WTC11 (cell line): ENCODE measurements around the gene TRIM29. TPM values are rescaled to one million over a fixed set of nuclear protein-coding genes. Genes with fewer than 3 reads are reported as not detected.

Experiments
- ATAC-seq: fragments of 200-7000 bp; cut with Tn5 transposase; 2 replicates; pipeline ENCODE4 v1.10.0; 2021; ENCODE audit warnings: mild to moderate bottlenecking, moderate library complexity
- CTCF ChIA-PET: fragments of 300-600 bp; sonication (Branson Sonifier 250); formaldehyde crosslinking; loops from one replicate; lab custom pipeline; 2021; ENCODE audit warnings: antibody characterized with exemption; lab: Charles Lee
- POLR2A ChIA-PET: fragments of 350-600 bp; sonication (Branson Sonifier 250); formaldehyde crosslinking; loops from one replicate; lab custom pipeline; 2021; ENCODE audit warnings: antibody characterized with exemption; lab: Charles Lee
- DNase-seq: peaks from one replicate; pipeline ENCODE4 v3.0.0; 2021; ENCODE audit warnings: low spot score
- H3K27ac Mint-ChIP-seq: 2 replicates; pipeline ENCODE4 v1.8.0; 2021; ENCODE audit warnings: mixed read lengths
- H3K27me3 Mint-ChIP-seq: 2 replicates; pipeline ENCODE4 v1.8.0; 2021; ENCODE audit warnings: low read depth, mild to moderate bottlenecking, moderate library complexity, mixed read lengths
- H3K36me3 Mint-ChIP-seq: 2 replicates; pipeline ENCODE4 v1.8.0; 2021; ENCODE audit warnings: mixed read lengths
- H3K4me1 Mint-ChIP-seq: 2 replicates; pipeline ENCODE4 v1.8.0; 2022; ENCODE audit warnings: mixed read lengths
- H3K4me3 Mint-ChIP-seq: 2 replicates; pipeline ENCODE4 v1.8.0; 2021; ENCODE audit warnings: mild to moderate bottlenecking, moderate library complexity, mixed read lengths
- H3K9me3 Mint-ChIP-seq: 2 replicates; pipeline ENCODE4 v1.8.0; 2021; ENCODE audit warnings: mixed read lengths
- FOXP1 ChIP-seq: sonication (generic); formaldehyde crosslinking; IDR thresholded peaks from 2 replicates; pipeline ENCODE4 v1.8.0; 2022; ENCODE audit warnings: missing genetic modification reagents, mild to moderate bottlenecking, moderate library complexity, borderline replicate concordance
- NR3C1 ChIP-seq: sonication (generic); formaldehyde crosslinking; conservative IDR thresholded peaks from 2 replicates; pipeline ENCODE4 v1.8.1; 2023; ENCODE audit warnings: low read depth, mild to moderate bottlenecking, missing genetic modification reagents
- RORB ChIP-seq: fragments of 250-450 bp; sonication (Bioruptor Pico); IDR thresholded peaks from 2 replicates; pipeline ENCODE4 v1.9.0; 2021; ENCODE audit warnings: mild to moderate bottlenecking
- SMAD3 ChIP-seq: sonication (generic); formaldehyde crosslinking; IDR thresholded peaks from 2 replicates; pipeline ENCODE4 v1.8.0; 2022; ENCODE audit warnings: missing genetic modification reagents, mild to moderate bottlenecking, borderline replicate concordance
- ZNF219 ChIP-seq: sonication (generic); formaldehyde crosslinking; IDR thresholded peaks from 2 replicates; pipeline ENCODE4 v1.8.0; 2023; ENCODE audit warnings: missing genetic modification reagents, mild to moderate bottlenecking, borderline replicate concordance
- ZNF423 ChIP-seq: fragments of 250-450 bp; sonication (Bioruptor Pico); IDR thresholded peaks from 2 replicates; pipeline ENCODE4 v2.1.2; 2022; ENCODE audit warnings: mild to moderate bottlenecking, moderate library complexity
- total RNA-seq: library from RNA; stranded (reverse); gene quantifications from 3 replicates; pipeline ENCODE4 v1.2.3, GENCODE V29; 2021
- TF ChIP-seq, protein P1 (sequence below): sonication (generic); formaldehyde crosslinking; IDR thresholded peaks from 2 replicates; pipeline ENCODE4 v1.8.1; 2023; ENCODE audit warnings: mild to moderate bottlenecking, missing genetic modification reagents
- TF ChIP-seq, protein P2 (sequence below): sonication (generic); formaldehyde crosslinking; IDR thresholded peaks from 2 replicates; pipeline ENCODE4 v1.8.1; 2023; ENCODE audit warnings: mild to moderate bottlenecking, missing genetic modification reagents
- TF ChIP-seq, protein P3 (sequence below): sonication (generic); formaldehyde crosslinking; IDR thresholded peaks from 2 replicates; pipeline ENCODE4 v1.8.0; 2022; ENCODE audit warnings: mild to moderate bottlenecking, missing genetic modification reagents
- TF ChIP-seq, protein P4 (sequence below): sonication (generic); formaldehyde crosslinking; IDR thresholded peaks from 2 replicates; pipeline ENCODE4 v1.8.1; 2022; ENCODE audit warnings: low read depth, missing genetic modification reagents, borderline replicate concordance
- TF ChIP-seq, protein P5 (sequence below): sonication (generic); formaldehyde crosslinking; IDR thresholded peaks from 2 replicates; pipeline ENCODE4 v1.8.0; 2022; ENCODE audit warnings: mild to moderate bottlenecking, missing genetic modification reagents
- TF ChIP-seq, protein P6 (sequence below): sonication (generic); formaldehyde crosslinking; IDR thresholded peaks from 2 replicates; pipeline ENCODE4 v1.8.0; 2022; ENCODE audit warnings: mild to moderate bottlenecking, missing genetic modification reagents
- TF ChIP-seq, protein P7 (sequence below): fragments of 250-450 bp; sonication (Bioruptor Pico); IDR thresholded peaks from 2 replicates; pipeline ENCODE4 v1.9.0; 2021; ENCODE audit warnings: moderate library complexity, mild to moderate bottlenecking, inconsistent platforms, borderline replicate concordance
- TF ChIP-seq, protein P8 (sequence below): fragments of 250-450 bp; sonication (Bioruptor Pico); IDR thresholded peaks from 2 replicates; pipeline ENCODE4 v1.9.0; 2021; ENCODE audit warnings: mild to moderate bottlenecking, borderline replicate concordance

The TRIM29 gene
- total RNA-seq, 1 experiment from 2014 or later: 0.11 TPM

DNA sequence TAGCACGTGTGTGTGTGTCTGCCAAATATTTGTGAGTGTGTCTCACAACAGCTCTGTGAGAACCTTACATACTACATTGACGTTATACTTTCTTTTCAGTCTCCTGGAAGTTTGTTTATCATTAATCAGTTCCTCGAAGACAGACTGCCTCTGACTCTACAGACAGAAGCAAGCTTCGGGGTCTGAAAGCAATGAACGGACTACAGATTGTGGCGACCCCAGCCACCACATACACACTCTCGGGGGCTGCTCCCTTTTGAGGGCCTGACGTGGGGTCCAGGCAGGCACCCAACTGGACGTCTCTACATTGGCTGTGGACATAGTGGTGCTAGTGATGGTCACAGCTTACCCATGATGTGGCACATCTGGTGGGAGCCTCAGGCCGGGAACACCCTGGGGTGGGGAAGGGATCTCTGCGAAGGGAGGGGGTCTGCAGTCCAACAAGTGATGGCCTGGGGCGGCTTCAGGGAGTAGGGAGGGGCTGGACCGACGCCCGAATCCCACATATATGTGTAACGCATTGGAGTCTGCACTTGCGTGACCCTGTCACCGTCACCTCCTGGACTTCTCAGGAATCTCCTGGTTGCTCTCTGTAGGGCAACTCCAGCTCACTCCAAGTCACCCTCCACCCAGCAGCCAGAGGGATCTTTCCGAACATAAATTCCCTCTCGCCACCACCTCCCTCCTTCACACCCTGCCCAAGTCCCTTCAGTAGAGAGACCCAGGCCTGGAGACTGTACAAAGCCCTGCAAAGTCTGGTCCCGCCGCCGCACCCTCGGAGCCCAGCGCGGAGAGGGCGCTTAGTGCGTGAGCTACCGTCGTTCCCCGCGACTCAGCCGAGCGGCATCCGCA lies 30.4 kb upstream of the TRIM29 start:
- Mint-ChIP-seq H3K27ac (no peak overlapping the region), H3K27me3 (peaks cover 91% of the 10 kb centered on the region), H3K36me3 (no peaks in the 10 kb centered on the region), H3K9me3 (peaks cover 11% of the 10 kb centered on the region), H3K4me3 (peak overlapping the region; percentile 76), H3K4me1 (peaks cover 9% of the 10 kb centered on the region; the same call in 1 of the 2 replicates)
- no peak for ATAC-seq
- ChIA-PET POLR2A (interaction anchor here (1.0 kb wide), 1 partner anchor 68 kb away, joined by 3 read pairs; no protein-coding TSS in a partner anchor), CTCF (interaction anchor here (0.6 to 5.9 kb wide), 51 partner anchors 10 to 543 kb away, joined by 3 to 94 read pairs (median 4); partner anchors contain the start of genes POU2F3 and TRIM29)
- TF ChIP-seq FOXP1 (CRISPR knock-in tag) (0 out of 2 replicates have a peak, but pooled peaks have one; percentile 12), ZNF423 (CRISPR knock-in tag) (no peak)
- DNase-seq: no peak

DNA sequence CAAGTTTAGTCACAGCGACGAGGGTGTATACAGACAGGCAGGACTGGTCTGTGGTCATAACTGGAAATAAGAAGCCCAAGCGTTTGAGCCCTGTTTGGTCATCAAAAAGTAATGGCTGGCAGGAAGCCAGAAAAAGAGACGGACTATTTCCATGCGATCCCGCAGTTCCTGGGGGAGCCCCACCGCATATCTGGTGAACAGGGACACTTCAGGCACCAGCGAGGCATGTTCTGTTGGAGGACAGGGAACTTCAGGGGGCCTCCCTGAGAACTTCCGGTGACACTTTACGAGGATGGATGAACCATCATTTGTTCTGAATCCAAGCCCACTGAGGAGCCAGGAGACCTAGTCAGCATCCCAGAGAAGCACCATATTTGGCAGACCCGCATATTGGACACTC lies 29.7 kb upstream of the TRIM29 start:
- ATAC-seq (no peak), DNase-seq (no peak)
- Mint-ChIP-seq H3K27me3 (peaks cover 88% of the 10 kb centered on the region), H3K27ac (no peak overlapping the region), H3K9me3 (peaks cover 11% of the 10 kb centered on the region), H3K4me3 (peak overlapping the region; percentile 6; the same call in 1 of the 2 replicates), H3K4me1 (peaks cover 7% of the 10 kb centered on the region; the same call in 1 of the 2 replicates), H3K36me3 (no peaks in the 10 kb centered on the region)
- ChIA-PET CTCF (interaction anchor here (1.2 to 5.9 kb wide), 11 partner anchors 10 to 156 kb away, joined by 3 to 94 read pairs (median 16); no protein-coding TSS in a partner anchor), POLR2A (no interaction called here)
- TF ChIP-seq SMAD3 (CRISPR knock-in tag) (no peak), FOXP1 (CRISPR knock-in tag) (no peak), ZNF219 (no peak), RORB (CRISPR knock-in tag) (no peak)
- TF ChIP-seq, protein P1, sequence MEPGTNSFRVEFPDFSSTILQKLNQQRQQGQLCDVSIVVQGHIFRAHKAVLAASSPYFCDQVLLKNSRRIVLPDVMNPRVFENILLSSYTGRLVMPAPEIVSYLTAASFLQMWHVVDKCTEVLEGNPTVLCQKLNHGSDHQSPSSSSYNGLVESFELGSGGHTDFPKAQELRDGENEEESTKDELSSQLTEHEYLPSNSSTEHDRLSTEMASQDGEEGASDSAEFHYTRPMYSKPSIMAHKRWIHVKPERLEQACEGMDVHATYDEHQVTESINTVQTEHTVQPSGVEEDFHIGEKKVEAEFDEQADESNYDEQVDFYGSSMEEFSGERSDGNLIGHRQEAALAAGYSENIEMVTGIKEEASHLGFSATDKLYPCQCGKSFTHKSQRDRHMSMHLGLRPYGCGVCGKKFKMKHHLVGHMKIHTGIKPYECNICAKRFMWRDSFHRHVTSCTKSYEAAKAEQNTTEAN (CRISPR knock-in tag): no peak
- TF ChIP-seq, protein P2, sequence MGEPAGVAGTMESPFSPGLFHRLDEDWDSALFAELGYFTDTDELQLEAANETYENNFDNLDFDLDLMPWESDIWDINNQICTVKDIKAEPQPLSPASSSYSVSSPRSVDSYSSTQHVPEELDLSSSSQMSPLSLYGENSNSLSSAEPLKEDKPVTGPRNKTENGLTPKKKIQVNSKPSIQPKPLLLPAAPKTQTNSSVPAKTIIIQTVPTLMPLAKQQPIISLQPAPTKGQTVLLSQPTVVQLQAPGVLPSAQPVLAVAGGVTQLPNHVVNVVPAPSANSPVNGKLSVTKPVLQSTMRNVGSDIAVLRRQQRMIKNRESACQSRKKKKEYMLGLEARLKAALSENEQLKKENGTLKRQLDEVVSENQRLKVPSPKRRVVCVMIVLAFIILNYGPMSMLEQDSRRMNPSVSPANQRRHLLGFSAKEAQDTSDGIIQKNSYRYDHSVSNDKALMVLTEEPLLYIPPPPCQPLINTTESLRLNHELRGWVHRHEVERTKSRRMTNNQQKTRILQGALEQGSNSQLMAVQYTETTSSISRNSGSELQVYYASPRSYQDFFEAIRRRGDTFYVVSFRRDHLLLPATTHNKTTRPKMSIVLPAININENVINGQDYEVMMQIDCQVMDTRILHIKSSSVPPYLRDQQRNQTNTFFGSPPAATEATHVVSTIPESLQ (CRISPR knock-in tag): no peak
- TF ChIP-seq, protein P3, sequence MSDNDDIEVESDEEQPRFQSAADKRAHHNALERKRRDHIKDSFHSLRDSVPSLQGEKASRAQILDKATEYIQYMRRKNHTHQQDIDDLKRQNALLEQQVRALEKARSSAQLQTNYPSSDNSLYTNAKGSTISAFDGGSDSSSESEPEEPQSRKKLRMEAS (CRISPR knock-in tag): no peak
- TF ChIP-seq, protein P4, sequence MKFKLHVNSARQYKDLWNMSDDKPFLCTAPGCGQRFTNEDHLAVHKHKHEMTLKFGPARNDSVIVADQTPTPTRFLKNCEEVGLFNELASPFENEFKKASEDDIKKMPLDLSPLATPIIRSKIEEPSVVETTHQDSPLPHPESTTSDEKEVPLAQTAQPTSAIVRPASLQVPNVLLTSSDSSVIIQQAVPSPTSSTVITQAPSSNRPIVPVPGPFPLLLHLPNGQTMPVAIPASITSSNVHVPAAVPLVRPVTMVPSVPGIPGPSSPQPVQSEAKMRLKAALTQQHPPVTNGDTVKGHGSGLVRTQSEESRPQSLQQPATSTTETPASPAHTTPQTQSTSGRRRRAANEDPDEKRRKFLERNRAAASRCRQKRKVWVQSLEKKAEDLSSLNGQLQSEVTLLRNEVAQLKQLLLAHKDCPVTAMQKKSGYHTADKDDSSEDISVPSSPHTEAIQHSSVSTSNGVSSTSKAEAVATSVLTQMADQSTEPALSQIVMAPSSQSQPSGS: no peak
- TF ChIP-seq, protein P5, sequence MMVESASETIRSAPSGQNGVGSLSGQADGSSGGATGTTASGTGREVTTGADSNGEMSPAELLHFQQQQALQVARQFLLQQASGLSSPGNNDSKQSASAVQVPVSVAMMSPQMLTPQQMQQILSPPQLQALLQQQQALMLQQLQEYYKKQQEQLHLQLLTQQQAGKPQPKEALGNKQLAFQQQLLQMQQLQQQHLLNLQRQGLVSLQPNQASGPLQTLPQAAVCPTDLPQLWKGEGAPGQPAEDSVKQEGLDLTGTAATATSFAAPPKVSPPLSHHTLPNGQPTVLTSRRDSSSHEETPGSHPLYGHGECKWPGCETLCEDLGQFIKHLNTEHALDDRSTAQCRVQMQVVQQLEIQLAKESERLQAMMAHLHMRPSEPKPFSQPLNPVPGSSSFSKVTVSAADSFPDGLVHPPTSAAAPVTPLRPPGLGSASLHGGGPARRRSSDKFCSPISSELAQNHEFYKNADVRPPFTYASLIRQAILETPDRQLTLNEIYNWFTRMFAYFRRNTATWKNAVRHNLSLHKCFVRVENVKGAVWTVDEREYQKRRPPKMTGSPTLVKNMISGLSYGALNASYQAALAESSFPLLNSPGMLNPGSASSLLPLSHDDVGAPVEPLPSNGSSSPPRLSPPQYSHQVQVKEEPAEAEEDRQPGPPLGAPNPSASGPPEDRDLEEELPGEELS (CRISPR knock-in tag): no peak

DNA sequence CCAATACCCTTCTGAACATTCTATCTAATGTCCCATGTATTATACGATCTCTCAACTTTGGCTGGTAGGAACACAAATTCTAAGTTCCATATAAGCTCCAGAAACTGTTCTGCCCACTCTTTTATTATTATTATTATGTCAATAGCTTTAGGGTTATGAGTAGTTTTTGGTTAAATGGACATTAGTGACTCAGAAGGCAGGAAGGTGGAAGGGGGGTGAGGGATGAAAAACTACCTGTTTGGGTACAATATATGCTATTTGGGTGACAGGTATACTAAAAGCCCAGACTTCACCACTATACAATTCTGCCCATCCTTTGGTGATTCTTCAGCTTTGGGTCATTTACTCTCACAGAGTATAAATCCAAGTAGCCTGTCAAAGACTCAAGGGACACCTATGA lies 22.5 kb upstream of the TRIM29 start:
- Mint-ChIP-seq H3K9me3 (peaks cover 15% of the 10 kb centered on the region), H3K4me1 (no peaks in the 10 kb centered on the region), H3K27ac (no peak overlapping the region), H3K36me3 (no peaks in the 10 kb centered on the region), H3K4me3 (no peak overlapping the region), H3K27me3 (peaks cover 21% of the 10 kb centered on the region)
- no peak for DNase-seq
- no peak for ATAC-seq
- ChIA-PET POLR2A (no interaction called here), CTCF (interaction anchor here (1.0 kb wide), 1 partner anchor 142 kb away, joined by 3 read pairs; no protein-coding TSS in a partner anchor)
- TF ChIP-seq, protein P6, sequence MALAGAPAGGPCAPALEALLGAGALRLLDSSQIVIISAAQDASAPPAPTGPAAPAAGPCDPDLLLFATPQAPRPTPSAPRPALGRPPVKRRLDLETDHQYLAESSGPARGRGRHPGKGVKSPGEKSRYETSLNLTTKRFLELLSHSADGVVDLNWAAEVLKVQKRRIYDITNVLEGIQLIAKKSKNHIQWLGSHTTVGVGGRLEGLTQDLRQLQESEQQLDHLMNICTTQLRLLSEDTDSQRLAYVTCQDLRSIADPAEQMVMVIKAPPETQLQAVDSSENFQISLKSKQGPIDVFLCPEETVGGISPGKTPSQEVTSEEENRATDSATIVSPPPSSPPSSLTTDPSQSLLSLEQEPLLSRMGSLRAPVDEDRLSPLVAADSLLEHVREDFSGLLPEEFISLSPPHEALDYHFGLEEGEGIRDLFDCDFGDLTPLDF (CRISPR knock-in tag): no peak
- no peak for TF ChIP-seq NR3C1
- TF ChIP-seq, protein P7, sequence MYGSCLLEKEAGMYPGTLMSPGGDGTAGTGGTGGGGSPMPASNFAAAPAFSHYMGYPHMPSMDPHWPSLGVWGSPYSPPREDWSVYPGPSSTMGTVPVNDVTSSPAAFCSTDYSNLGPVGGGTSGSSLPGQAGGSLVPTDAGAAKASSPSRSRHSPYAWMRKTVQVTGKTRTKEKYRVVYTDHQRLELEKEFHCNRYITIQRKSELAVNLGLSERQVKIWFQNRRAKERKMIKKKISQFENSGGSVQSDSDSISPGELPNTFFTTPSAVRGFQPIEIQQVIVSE: no peak
- TF ChIP-seq, protein P8, sequence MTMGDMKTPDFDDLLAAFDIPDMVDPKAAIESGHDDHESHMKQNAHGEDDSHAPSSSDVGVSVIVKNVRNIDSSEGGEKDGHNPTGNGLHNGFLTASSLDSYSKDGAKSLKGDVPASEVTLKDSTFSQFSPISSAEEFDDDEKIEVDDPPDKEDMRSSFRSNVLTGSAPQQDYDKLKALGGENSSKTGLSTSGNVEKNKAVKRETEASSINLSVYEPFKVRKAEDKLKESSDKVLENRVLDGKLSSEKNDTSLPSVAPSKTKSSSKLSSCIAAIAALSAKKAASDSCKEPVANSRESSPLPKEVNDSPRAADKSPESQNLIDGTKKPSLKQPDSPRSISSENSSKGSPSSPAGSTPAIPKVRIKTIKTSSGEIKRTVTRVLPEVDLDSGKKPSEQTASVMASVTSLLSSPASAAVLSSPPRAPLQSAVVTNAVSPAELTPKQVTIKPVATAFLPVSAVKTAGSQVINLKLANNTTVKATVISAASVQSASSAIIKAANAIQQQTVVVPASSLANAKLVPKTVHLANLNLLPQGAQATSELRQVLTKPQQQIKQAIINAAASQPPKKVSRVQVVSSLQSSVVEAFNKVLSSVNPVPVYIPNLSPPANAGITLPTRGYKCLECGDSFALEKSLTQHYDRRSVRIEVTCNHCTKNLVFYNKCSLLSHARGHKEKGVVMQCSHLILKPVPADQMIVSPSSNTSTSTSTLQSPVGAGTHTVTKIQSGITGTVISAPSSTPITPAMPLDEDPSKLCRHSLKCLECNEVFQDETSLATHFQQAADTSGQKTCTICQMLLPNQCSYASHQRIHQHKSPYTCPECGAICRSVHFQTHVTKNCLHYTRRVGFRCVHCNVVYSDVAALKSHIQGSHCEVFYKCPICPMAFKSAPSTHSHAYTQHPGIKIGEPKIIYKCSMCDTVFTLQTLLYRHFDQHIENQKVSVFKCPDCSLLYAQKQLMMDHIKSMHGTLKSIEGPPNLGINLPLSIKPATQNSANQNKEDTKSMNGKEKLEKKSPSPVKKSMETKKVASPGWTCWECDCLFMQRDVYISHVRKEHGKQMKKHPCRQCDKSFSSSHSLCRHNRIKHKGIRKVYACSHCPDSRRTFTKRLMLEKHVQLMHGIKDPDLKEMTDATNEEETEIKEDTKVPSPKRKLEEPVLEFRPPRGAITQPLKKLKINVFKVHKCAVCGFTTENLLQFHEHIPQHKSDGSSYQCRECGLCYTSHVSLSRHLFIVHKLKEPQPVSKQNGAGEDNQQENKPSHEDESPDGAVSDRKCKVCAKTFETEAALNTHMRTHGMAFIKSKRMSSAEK (CRISPR knock-in tag): no peak
